PFSK-1 (cell line): ENCODE data around the gene GPR61.

Source experiments
- POLR2AphosphoS5 ChIP-seq: IDR thresholded peaks from 2 replicates; pipeline ENCODE4 v1.6.1; 2012; ENCODE audit warnings: low read depth, mild to moderate bottlenecking, control low read depth, low read length, moderate library complexity
- SIN3A ChIP-seq: IDR thresholded peaks from 2 replicates; pipeline ENCODE4 v1.6.1; 2012; ENCODE audit warnings: mild to moderate bottlenecking, low read length, moderate library complexity, borderline replicate concordance; ENCODE audit not compliant: insufficient read depth

DNA sequence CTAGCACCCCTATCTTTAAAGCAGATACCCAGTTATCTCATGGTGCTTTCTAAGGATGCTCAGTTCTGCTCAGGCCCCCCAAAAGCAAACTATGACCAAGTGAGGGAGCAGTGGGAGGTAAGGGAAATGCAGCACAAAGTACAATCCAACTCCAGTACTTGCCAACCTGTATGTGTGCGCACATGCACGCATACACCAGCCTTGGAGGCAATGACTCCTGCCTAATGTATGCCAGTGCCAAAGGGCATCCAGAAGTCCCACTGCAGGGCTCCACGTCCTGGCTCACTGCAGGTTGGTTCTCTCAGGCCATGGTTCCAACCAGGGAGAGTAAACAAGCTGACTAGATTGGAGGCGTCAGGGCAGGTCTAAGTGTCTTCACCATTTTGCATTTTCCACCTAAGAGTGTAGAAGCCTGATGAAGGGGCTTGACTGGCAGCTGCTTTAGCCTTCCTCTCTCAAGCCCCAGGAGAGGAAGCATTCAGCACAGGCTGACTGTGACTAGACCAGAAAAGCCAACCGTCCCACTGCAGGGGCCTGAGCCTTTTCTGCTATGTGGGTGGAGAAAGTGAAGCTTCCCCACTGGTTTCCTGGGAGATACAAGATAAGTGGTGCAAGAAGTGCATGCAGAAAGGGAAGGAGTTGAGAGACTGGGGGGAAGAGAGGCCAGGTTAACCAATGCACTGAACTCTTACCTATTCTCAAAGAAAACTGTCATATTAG is 37.9 kb upstream of the GPR61 start:
- TF ChIP-seq POLR2AphosphoS5: no peak
- TF ChIP-seq SIN3A: no peak
